BLaER1 (cell line): ENCODE data around the gene PLCB2.

Source experiments
- H3K27ac ChIP-seq: shearing (Covaris generic); formaldehyde crosslinking; 2 replicates; pipeline ENCODE4 v1.8.1; 2022
- H3K27me3 ChIP-seq: shearing (Covaris generic); formaldehyde crosslinking; 2 replicates; pipeline ENCODE4 v1.8.1; 2022
- H3K36me3 ChIP-seq: shearing (Covaris generic); formaldehyde crosslinking; 2 replicates; pipeline ENCODE4 v1.8.1; 2022
- H3K4me1 ChIP-seq: shearing (Covaris generic); formaldehyde crosslinking; 2 replicates; pipeline ENCODE4 v1.8.1; 2022
- H3K4me2 ChIP-seq: shearing (Covaris generic); formaldehyde crosslinking; 2 replicates; pipeline ENCODE4 v1.8.1; 2022
- H3K4me3 ChIP-seq: shearing (Covaris generic); formaldehyde crosslinking; 2 replicates; pipeline ENCODE4 v1.8.1; 2022
- H3K9ac ChIP-seq: shearing (Covaris generic); formaldehyde crosslinking; 2 replicates; pipeline ENCODE4 v1.8.1; 2022
- H3K9me3 ChIP-seq: shearing (Covaris generic); formaldehyde crosslinking; 2 replicates; pipeline ENCODE4 v1.8.1; 2022
- H4K20me1 ChIP-seq: shearing (Covaris generic); formaldehyde crosslinking; 2 replicates; pipeline ENCODE4 v1.8.1; 2022
- Cebpa-rat ChIP-seq: shearing (Covaris generic); IDR thresholded peaks from 2 replicates; pipeline ENCODE4 v1.8.1; 2022

Gene PLCB2

DNA sequence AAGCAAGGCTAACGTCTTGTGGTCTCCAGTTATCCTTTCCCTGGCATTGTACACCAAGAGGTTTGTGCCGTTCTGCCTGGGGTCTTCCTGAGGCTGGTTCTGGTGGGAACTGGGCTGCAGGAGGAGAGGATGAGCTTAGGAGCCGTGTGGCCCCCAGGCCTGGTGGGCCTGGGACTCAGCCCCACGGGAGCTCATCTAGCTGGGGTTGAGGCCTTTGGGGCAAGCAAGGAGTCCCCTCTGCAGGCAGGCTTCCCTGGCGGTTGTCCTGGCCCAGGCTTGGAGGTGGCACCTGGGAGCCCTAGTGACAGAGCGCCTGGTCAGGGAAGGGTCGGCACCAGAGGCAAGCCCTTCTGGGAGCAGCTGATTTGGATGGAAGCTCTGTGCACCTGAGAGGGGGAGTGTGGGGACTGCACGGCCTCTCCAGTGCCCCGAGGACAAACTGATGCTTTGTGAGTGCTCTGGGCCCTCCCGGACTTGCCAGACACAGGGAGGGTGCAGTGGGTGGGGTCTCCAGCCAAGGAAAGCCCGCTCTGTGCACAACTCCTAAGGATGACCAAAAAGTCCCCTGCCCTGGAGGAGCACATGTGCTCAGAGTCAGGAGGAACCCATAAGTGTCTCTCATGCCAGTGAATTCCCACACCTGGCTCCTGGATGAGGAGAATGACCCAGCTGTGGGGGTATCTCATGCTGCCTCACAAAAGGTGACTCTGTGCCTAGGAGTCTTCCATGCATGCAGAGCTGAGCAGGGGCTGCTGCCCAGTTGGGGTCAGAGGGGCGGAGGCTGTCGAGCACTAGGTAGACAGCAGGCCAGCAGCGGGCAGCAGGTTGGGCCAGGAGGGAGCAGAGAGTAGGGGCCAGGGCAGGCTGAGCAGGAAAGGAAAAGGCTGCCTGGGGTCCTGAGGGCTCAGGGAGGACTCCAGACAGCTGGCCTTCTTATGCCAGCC lies 66.2 kb downstream of the PLCB2 start:
- H3K36me3 ChIP-seq = no peaks in the 10 kb centered on the region
- H4K20me1 ChIP-seq = no peaks in the 10 kb centered on the region
- peaks cover 28% of the 10 kb centered on the region for H3K4me1 ChIP-seq
- no peak overlapping the region for H3K27ac ChIP-seq
- no peak overlapping the region for H3K4me3 ChIP-seq
- H3K27me3 ChIP-seq = peaks cover 7% of the 10 kb centered on the region; the same call in 1 of the 2 replicates
- no peak overlapping the region for H3K4me2 ChIP-seq
- no peak overlapping the region for H3K9ac ChIP-seq
- no peaks in the 10 kb centered on the region for H3K9me3 ChIP-seq
- TF ChIP-seq Cebpa-rat = no peak

DNA sequence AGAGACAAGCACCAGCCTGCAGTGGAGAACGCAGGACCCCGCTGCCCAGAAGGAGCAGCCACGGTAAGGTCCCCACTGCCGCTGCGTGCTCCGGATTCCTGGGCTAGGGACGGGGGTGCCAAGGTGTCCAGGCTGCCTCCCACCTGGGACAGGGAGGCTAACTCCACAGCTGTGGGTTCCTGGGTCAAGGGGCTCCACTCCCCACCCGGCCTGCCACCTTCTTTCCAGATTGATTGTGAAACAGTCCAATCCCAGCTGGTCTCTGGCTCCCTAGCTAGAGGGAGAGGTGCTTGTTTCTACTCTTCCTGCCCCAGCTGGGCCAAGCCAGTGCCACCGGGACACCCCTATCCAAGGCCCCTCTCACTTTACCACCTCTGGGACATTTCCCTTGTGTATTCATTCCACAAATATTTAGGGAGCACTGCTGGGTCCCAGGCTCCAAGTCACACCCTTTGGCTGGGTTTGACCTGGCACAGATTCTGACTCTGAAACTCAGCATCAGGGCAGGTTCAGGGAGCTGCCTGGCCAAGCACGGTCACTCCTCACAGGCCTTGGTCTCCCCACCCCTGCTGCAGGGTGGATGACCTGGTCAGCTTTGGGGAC lies 67.0 kb downstream of the PLCB2 start:
- Histone ChIP-seq H4K20me1 (no peaks in the 10 kb centered on the region), H3K9me3 (no peaks in the 10 kb centered on the region), H3K27me3 (peaks cover 7% of the 10 kb centered on the region; the same call in 1 of the 2 replicates), H3K4me2 (peak overlapping the region; percentile 28; the same call in 1 of the 2 replicates), H3K27ac (no peak overlapping the region), H3K4me3 (no peak overlapping the region), H3K9ac (0 out of 2 replicates have a peak overlapping the region, but pooled peaks have one; percentile 0), H3K36me3 (no peaks in the 10 kb centered on the region), H3K4me1 (peaks cover 29% of the 10 kb centered on the region)
- TF ChIP-seq Cebpa-rat = no peak

DNA sequence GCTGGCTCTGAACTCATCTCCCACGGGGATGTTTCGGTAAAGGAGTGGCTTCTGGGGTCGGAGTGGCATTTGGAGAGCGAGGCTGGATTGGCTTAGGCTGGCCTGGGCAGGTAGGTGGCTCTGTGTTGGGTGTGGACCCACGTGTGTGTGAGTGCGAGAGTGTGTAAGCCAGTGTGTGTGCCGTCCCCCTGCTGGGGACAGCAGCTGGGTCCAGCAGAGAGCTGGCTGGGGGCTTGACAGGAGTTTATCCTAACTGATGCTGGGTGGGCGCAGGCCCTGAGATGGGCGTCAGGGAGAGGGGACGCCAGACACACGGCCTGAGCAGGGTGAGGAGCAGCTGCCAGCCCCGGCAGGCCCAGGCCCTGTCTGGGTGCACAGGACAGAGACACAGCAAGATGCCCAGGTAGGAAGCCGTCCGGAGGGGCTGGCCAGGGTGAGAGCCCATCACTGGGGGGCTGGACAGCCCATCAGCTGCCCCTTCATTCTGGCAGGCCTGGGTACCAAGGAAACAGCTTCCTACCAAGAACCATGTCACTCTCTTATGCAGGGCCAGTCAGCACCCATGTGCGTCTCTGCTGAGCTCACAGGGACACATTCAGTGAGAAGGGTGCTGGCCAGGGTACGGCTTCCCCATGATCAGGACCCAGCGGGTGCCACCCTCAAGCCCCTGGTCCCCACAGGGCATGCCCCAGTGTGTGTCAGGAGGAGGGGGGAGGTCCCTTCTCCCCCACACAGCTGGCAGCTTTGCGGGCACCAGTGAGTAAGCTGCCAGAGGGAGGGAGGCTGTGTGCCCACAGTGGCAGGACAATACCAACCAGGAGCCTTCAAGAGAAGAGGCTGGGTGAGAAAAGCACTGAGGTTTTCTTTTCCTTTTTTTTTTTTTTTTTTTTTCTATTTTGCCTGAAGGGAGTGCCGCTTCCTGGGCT lies 67.8 kb downstream of the PLCB2 start:
- no peaks in the 10 kb centered on the region for H3K36me3 ChIP-seq
- H3K27ac ChIP-seq = no peak overlapping the region
- peak overlapping the region; percentile 91 for H3K4me2 ChIP-seq
- H3K27me3 ChIP-seq = peaks cover 7% of the 10 kb centered on the region; the same call in 1 of the 2 replicates
- H3K4me3 ChIP-seq = no peak overlapping the region
- TF ChIP-seq Cebpa-rat = no peak
- H4K20me1 ChIP-seq = no peaks in the 10 kb centered on the region
- H3K9me3 ChIP-seq = no peaks in the 10 kb centered on the region
- H3K9ac ChIP-seq = 0 out of 2 replicates have a peak overlapping the region, but pooled peaks have one; percentile 35
- H3K4me1 ChIP-seq = peaks cover 36% of the 10 kb centered on the region

DNA sequence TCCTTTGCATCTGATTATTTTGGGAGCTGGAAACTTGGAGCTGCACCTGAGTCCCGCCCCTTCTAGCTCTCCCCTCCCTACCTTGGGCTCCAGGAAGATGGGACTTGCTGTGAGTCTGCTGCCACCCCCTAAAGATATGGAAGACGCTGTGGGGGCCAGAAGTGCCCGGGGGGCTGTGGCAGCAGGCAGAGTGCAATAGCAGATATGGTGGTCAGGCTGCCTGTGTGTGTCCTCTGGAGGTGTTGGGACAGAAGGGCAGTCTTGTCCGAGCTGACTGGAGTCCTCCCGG lies 68.4 kb downstream of the PLCB2 start:
- Histone ChIP-seq H3K4me2 (peak overlapping the region; percentile 91), H4K20me1 (no peaks in the 10 kb centered on the region), H3K9ac (0 out of 2 replicates have a peak overlapping the region, but pooled peaks have one; percentile 35), H3K27ac (no peak overlapping the region), H3K4me1 (peaks cover 42% of the 10 kb centered on the region), H3K36me3 (no peaks in the 10 kb centered on the region), H3K4me3 (peak overlapping the region; percentile 59), H3K9me3 (no peaks in the 10 kb centered on the region), H3K27me3 (peaks cover 7% of the 10 kb centered on the region; the same call in 1 of the 2 replicates)
- TF ChIP-seq Cebpa-rat = no peak

DNA sequence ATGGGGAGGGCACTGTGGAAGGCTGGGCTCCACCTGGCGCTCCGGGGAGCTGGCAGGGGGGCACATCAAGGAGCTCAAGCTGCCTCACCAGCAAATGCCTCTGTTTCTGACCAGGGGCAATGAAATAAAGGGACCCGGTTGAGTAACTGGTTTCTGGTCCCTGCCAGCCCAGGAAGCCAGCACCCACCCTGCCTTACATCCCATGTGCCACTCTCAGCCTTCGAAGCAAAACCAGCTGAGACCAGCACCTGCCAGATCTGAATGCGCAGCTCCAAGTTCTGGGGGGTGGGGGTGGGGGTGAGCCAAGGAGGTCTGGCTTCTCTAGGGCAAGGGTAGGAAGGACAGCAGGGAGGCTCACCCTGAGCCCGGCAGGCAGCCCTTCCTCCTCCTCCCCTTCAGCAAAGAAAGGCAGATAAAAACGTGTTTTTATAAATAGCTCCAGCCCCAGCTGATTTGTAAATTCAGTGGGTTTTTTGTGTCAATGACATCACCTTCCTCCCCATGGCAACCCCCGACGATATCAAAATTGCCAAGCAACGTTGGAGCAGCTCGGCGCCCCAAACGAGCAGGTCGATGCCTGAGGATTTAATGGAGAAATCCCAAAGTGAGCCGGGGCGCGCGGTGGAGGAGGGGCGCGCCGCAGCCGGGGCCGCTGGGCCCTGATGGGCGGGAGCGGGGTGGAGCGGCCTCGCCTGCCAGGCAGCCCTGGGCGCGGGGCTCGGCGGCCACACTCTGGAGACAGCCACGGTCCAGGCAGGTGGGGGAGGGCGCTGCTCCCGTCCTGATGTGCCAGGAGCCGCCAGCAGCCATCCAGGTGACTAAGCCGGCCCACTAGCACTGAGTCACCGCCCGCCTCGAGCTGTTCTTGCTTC lies 69.0 kb downstream of the PLCB2 start, which contains the start of gene PAK6:
TSS of gene PAK6 (plus strand) at position 532 of the 872 bp plus-strand sequence. CDS start 25,723 bp downstream, outside the sequence.
- H3K9me3 ChIP-seq = no peaks in the 10 kb centered on the region
- TF ChIP-seq Cebpa-rat = no peak
- peaks cover 48% of the 10 kb centered on the region for H3K4me1 ChIP-seq
- H3K27ac ChIP-seq = no peak within 1 kb of the TSS
- H3K4me2 ChIP-seq = peak within 1 kb of the TSS; percentile 91
- H3K36me3 ChIP-seq = peaks cover 1% of the 10 kb centered on the region; the same call in 1 of the 2 replicates
- H3K4me3 ChIP-seq = peak within 1 kb of the TSS; percentile 59
- H3K9ac ChIP-seq = peak within 1 kb of the TSS; percentile 35; the same call in 1 of the 2 replicates
- H4K20me1 ChIP-seq = no peaks in the 10 kb centered on the region
- H3K27me3 ChIP-seq = peaks cover 7% of the 10 kb centered on the region; the same call in 1 of the 2 replicates
